Right atrium auricular region (tissue), 2 donors: ENCODE data around the gene KRTAP19-7. TPM values are rescaled to one million over a fixed set of nuclear protein-coding genes. Genes with fewer than 3 reads are reported as not detected.

Experiments
- DNase-seq: peaks from one replicate; pipeline ENCODE4 v3.0.0-alpha.2; 2019; ENCODE audit warnings: low spot score
- H3K27ac ChIP-seq, 2 donors: fragments of 200-600 bp; sonication (generic); 1 replicate in 1 of 2; 2 replicates in 1 of 2; pipeline ENCODE4 v1.5.1; 2016 to 2019
- H3K27me3 ChIP-seq, 2 donors: fragments of 200-600 bp; sonication (generic); one replicate each; pipeline versions ENCODE4 v1.5.1 to v1.6.0; 2017 to 2019
- H3K36me3 ChIP-seq: fragments of 200-600 bp; sonication (generic); one replicate; pipeline ENCODE4 v1.5.1; 2016
- H3K4me1 ChIP-seq, 2 donors: fragments of 200-600 bp; sonication (generic); one replicate each; pipeline versions ENCODE4 v1.5.1 to v1.6.0; 2017 to 2019
- H3K4me3 ChIP-seq, 2 donors: fragments of 200-600 bp; sonication (generic); 1 replicate in 1 of 2; 2 replicates in 1 of 2; pipeline ENCODE4 v1.5.1; 2017 to 2019; ENCODE audit warnings: mild to moderate bottlenecking in 1 of 2, moderate library complexity in 1 of 2
- H3K9me3 ChIP-seq, 2 donors: fragments of 200-600 bp; sonication (generic); one replicate each; pipeline ENCODE4 v1.5.1; 2019
- total RNA-seq, 2 donors: library from RNA; depleted of rRNA; stranded (reverse); fragments of >200 nt; gene quantifications; one replicate each; pipeline ENCODE4 v1.1.0, GENCODE V29; 2016
- TF ChIP-seq, protein P1 (sequence below), 2 donors: fragments of 200-600 bp; sonication (generic); IDR thresholded peaks; one replicate each; pipeline ENCODE4 v1.5.1; 2019; ENCODE audit warnings: antibody characterized with exemption in 2 of 2

The KRTAP19-7 gene
- total RNA-seq, 2 donors from 2014 or later = not detected

- Histone ChIP-seq H3K4me1 (no peaks in the 10 kb centered on the region), H3K27ac (no peak overlapping the region), H3K27me3 (no peaks in the 10 kb centered on the region), H3K4me3 (no peak overlapping the region), H3K36me3 (no peaks in the 10 kb centered on the region), H3K9me3 (no peaks in the 10 kb centered on the region)
- TF ChIP-seq, protein P1, sequence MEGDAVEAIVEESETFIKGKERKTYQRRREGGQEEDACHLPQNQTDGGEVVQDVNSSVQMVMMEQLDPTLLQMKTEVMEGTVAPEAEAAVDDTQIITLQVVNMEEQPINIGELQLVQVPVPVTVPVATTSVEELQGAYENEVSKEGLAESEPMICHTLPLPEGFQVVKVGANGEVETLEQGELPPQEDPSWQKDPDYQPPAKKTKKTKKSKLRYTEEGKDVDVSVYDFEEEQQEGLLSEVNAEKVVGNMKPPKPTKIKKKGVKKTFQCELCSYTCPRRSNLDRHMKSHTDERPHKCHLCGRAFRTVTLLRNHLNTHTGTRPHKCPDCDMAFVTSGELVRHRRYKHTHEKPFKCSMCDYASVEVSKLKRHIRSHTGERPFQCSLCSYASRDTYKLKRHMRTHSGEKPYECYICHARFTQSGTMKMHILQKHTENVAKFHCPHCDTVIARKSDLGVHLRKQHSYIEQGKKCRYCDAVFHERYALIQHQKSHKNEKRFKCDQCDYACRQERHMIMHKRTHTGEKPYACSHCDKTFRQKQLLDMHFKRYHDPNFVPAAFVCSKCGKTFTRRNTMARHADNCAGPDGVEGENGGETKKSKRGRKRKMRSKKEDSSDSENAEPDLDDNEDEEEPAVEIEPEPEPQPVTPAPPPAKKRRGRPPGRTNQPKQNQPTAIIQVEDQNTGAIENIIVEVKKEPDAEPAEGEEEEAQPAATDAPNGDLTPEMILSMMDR (IDR thresholded peaks at IDR 0.05) = no peak
- DNase-seq = no peak
These were observed 42.2 kb downstream of the KRTAP19-7 start for GRCh38 chr21:30518876-30519275.

GRCh38 chr21:30515681-30516080, 45.4 kb downstream of the KRTAP19-7 start:
- no peaks in the 10 kb centered on the region for H3K36me3 ChIP-seq
- TF ChIP-seq, protein P1 (IDR thresholded peaks at IDR 0.05) = no peak
- H3K4me1 ChIP-seq = no peaks in the 10 kb centered on the region

More at GRCh38 chr21:30515681-30516080, 45.4 kb downstream of the KRTAP19-7 start:
- H3K4me3 ChIP-seq = no peak overlapping the region
- no peaks in the 10 kb centered on the region for H3K27me3 ChIP-seq
- H3K9me3 ChIP-seq = no peaks in the 10 kb centered on the region
- no peak for DNase-seq
- H3K27ac ChIP-seq = no peak overlapping the region

Other genes starting within 250 kb of the KRTAP19-7 start
- gene KRTAP26-1, start 241.0 kb downstream of the KRTAP19-7 start, total RNA-seq = not detected
- gene KRTAP27-1, start 223.6 kb downstream of the KRTAP19-7 start, total RNA-seq = not detected
- gene KRTAP23-1, start 212.7 kb downstream of the KRTAP19-7 start, total RNA-seq = not detected
- not detected for gene KRTAP13-2, start 189.0 kb downstream of the KRTAP19-7 start, total RNA-seq
- not detected for gene KRTAP13-1, start 165.3 kb downstream of the KRTAP19-7 start, total RNA-seq
- not detected for gene KRTAP13-3, start 135.4 kb downstream of the KRTAP19-7 start, total RNA-seq
- not detected for gene KRTAP13-4, start 131.1 kb downstream of the KRTAP19-7 start, total RNA-seq
- not detected for gene KRTAP15-1, start 121.0 kb downstream of the KRTAP19-7 start, total RNA-seq
- not detected for gene KRTAP19-1, start 80.9 kb downstream of the KRTAP19-7 start, total RNA-seq
- not detected for gene KRTAP19-2, start 73.9 kb downstream of the KRTAP19-7 start, total RNA-seq
- not detected for gene KRTAP19-3, start 69.3 kb downstream of the KRTAP19-7 start, total RNA-seq
- gene KRTAP19-4, start 64.1 kb downstream of the KRTAP19-7 start, total RNA-seq = not detected
- not detected for gene KRTAP19-5, start 59.2 kb downstream of the KRTAP19-7 start, total RNA-seq
- not detected for gene KRTAP19-6, start 19.4 kb downstream of the KRTAP19-7 start, total RNA-seq
- gene KRTAP22-2, start 29.1 kb upstream of the KRTAP19-7 start, total RNA-seq = not detected
- gene KRTAP6-3, start 31.1 kb upstream of the KRTAP19-7 start, total RNA-seq = not detected
- not detected for gene KRTAP6-2, start 37.6 kb upstream of the KRTAP19-7 start, total RNA-seq
- gene KRTAP22-1, start 39.8 kb upstream of the KRTAP19-7 start, total RNA-seq = not detected
- not detected for gene KRTAP6-1, start 52.6 kb upstream of the KRTAP19-7 start, total RNA-seq
- gene KRTAP20-1, start 55.1 kb upstream of the KRTAP19-7 start, total RNA-seq = not detected
- gene KRTAP20-4, start 59.3 kb upstream of the KRTAP19-7 start, total RNA-seq = not detected
- not detected for gene KRTAP20-2, start 73.9 kb upstream of the KRTAP19-7 start, total RNA-seq
- not detected for gene KRTAP20-3, start 81.5 kb upstream of the KRTAP19-7 start, total RNA-seq
- gene KRTAP21-3, start 157.5 kb upstream of the KRTAP19-7 start, total RNA-seq = not detected
- not detected for gene KRTAP21-2, start 185.9 kb upstream of the KRTAP19-7 start, total RNA-seq
- gene KRTAP21-1, start 194.1 kb upstream of the KRTAP19-7 start, total RNA-seq = not detected